Activated T-helper 2 cell treated with anti-CD3 and anti-CD28 coated beads, Interferon-gamma antibody, Interleukin-2, Interleukin-4, amounts not matched to agents 10 μg/mL and 5 μg/mL and 100 μg/mL, durations not matched to agents 14 hours and 24 hours and 36 hours (primary cell): ENCODE measurements around the gene BCL2L2. TPM values are rescaled to one million over a fixed set of nuclear protein-coding genes. Genes with fewer than 3 reads are reported as not detected.

ENCODE experiments used
- DNase-seq: peaks from one replicate; pipeline ENCODE4 v3.0.0; 2021; ENCODE audit warnings: low spot score
- H3K27ac Mint-ChIP-seq: one replicate; pipeline ENCODE4 v1.8.0; 2021; ENCODE audit warnings: mixed read lengths
- H3K27me3 Mint-ChIP-seq: one replicate; pipeline ENCODE4 v1.8.0; 2021; ENCODE audit warnings: low read depth, mixed read lengths
- H3K36me3 Mint-ChIP-seq: one replicate; pipeline ENCODE4 v1.8.0; 2021; ENCODE audit warnings: low read depth, mixed read lengths
- H3K4me1 Mint-ChIP-seq: one replicate; pipeline ENCODE4 v1.8.0; 2021; ENCODE audit warnings: low read depth, mixed read lengths
- H3K4me3 Mint-ChIP-seq: one replicate; pipeline ENCODE4 v1.8.0; 2021; ENCODE audit warnings: low read depth, mild to moderate bottlenecking, moderate library complexity, mixed read lengths
- H3K9me3 Mint-ChIP-seq: one replicate; pipeline ENCODE4 v1.8.0; 2021; ENCODE audit warnings: mixed read lengths
- intact Hi-C: fragments of 100-400 bp; cut with micrococcal nuclease; formaldehyde crosslinking; loops from one replicate; pipeline ENCODE4 v1.15.1; 2023
- total RNA-seq: library from RNA; stranded (reverse); gene quantifications from 2 replicates; pipeline ENCODE4 v1.2.3, GENCODE V29; 2022

The BCL2L2 gene
- total RNA-seq, 1 donor from 2014 or later = 9.3 TPM

GRCh38 chr14:23286902-23287479 is 19.6 kb upstream of the BCL2L2 start:
- Mint-ChIP-seq H3K27ac (peak overlapping the region; percentile 91), H3K27me3 (no peaks in the 10 kb centered on the region), H3K4me3 (peak overlapping the region; percentile 95), H3K36me3 (peaks cover 15% of the 10 kb centered on the region), H3K9me3 (no peaks in the 10 kb centered on the region), H3K4me1 (peaks cover 22% of the 10 kb centered on the region)
- DNase-seq = no peak
- intact Hi-C loops = loop anchor here (1.0 kb wide), 3 partner anchors 8 to 34 kb away; partner anchors contain the start of gene PABPN1

GRCh38 chr14:23294734-23295561 is 11.7 kb upstream of the BCL2L2 start:
- DNase-seq = peak; percentile 59
- no peak overlapping the region for H3K4me3 Mint-ChIP-seq
- peaks cover 11% of the 10 kb centered on the region for H3K4me1 Mint-ChIP-seq
- H3K36me3 Mint-ChIP-seq = peaks cover 19% of the 10 kb centered on the region
- H3K27ac Mint-ChIP-seq = peak overlapping the region; percentile 40
- no peaks in the 10 kb centered on the region for H3K27me3 Mint-ChIP-seq
- H3K9me3 Mint-ChIP-seq = no peaks in the 10 kb centered on the region
- intact Hi-C loops = loop anchor here (1.0 kb wide), 2 partner anchors 9 to 30 kb away; partner anchors contain the start of gene HOMEZ

DNA sequence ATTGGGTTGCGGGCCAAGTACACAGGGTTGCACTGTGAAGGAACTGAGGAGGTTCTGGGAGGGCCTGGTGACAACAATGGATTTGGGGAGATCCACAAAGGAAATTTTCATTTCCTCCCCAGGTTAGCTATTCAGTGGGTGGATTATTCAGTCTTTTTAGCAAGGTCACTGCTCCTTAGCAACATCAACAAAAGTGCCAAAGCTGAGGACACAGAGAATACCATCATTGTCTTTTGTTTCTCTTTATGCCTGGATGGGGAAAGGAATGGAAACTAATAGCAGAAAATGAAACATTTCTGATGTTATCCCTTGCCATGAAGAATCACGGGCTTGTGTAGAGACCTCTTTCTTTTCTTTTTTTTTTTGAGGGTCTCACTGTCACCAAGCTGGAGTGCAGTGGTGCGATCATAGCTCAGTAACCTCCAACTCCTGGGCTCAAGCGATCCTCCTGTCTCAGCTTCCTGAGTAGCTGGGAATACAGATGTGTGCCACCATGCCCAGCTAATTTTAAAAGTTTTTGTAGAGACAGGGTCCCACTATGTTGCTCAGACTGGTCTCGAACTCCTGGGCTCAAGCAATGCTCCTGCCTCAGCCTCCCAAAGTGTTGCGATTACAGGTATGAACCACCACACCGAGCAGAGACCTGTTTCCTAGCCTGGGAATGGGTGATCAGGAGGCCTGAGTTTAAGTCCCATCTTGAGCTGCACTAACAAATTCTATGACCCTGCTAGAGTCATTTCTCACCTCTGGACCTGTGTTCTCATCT is 10.4 kb upstream of the BCL2L2 start:
- peaks cover 22% of the 10 kb centered on the region for H3K36me3 Mint-ChIP-seq

DNA sequence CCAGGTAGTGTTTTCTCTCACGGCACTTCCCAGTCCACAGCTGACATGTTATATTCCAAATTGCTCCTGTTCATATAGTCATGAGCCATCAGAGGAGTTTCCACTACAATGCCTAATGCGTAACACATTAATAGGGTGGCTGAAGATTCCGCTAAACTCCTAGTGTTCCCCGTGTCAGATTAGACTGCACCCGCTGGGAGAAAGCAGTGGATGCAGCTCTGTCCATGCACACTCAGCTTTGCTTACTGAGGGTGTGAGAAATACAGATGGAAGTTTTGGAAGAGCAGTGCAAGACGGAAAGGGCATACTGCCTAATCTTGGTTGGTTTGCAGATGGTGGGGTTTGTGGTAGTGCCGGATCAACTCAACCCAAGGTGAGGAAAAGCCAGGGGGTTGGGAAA is 9.5 kb upstream of the BCL2L2 start:
- no peak overlapping the region for H3K27ac Mint-ChIP-seq
- H3K4me1 Mint-ChIP-seq = peaks cover 18% of the 10 kb centered on the region
- no peaks in the 10 kb centered on the region for H3K27me3 Mint-ChIP-seq
- no peak overlapping the region for H3K4me3 Mint-ChIP-seq
- intact Hi-C loops = no loop called here
- DNase-seq = no peak
- peaks cover 22% of the 10 kb centered on the region for H3K36me3 Mint-ChIP-seq
- no peaks in the 10 kb centered on the region for H3K9me3 Mint-ChIP-seq

More for the DNA sequence above, 10.4 kb upstream of the BCL2L2 start:
- Mint-ChIP-seq H3K4me1 (peaks cover 18% of the 10 kb centered on the region), H3K9me3 (no peaks in the 10 kb centered on the region), H3K27me3 (no peaks in the 10 kb centered on the region), H3K27ac (no peak overlapping the region), H3K4me3 (no peak overlapping the region)
- DNase-seq = no peak
- intact Hi-C loops = no loop called here

GRCh38 chr14:23297611-23298277 is 8.9 kb upstream of the BCL2L2 start:
- H3K27ac Mint-ChIP-seq = no peak overlapping the region
- H3K4me1 Mint-ChIP-seq = peaks cover 21% of the 10 kb centered on the region
- DNase-seq = no peak
- peaks cover 22% of the 10 kb centered on the region for H3K36me3 Mint-ChIP-seq
- H3K9me3 Mint-ChIP-seq = no peaks in the 10 kb centered on the region
- intact Hi-C loops = no loop called here
- no peaks in the 10 kb centered on the region for H3K27me3 Mint-ChIP-seq
- H3K4me3 Mint-ChIP-seq = no peak overlapping the region

DNA sequence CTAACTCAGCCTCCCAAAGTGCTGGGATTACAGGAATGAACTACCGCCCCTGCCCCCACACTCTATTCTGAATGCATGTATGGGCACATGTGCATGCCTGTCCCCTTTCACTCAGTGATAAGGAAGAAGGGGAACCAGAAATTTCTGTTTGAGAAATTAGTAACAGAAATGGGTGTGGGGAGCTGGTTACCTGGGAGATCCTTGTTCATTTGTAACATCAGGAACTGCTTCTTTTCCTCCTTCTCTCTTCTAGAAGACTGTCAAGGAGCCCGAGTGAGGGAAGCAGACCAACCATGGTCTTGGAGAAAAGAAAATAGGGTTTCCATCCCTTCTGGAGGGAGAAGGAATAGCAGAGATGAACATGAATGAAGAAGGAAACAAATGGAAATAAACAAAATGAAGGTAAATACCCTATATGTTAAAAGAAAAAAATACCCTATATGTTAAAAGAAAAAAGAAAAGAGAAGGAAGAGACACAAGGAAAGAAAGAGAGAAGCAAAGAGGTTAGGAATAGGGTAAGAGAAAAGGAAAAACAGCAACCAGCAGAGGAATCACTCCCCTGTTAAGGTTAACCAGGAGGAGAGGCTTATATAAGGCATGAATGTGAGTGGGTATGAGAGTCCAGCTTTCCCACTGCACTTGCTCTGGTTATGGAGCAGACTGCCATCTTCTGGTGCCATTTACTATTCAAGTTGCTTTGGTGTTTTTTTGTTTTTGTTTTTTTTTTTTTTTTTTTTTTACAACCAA is 7.2 kb upstream of the BCL2L2 start:
- peak overlapping the region; percentile 42 for H3K4me3 Mint-ChIP-seq
- peaks cover 22% of the 10 kb centered on the region for H3K36me3 Mint-ChIP-seq
- H3K4me1 Mint-ChIP-seq = peaks cover 26% of the 10 kb centered on the region
- peak overlapping the region; percentile 31 for H3K27ac Mint-ChIP-seq
- intact Hi-C loops = no loop called here
- peaks cover 2% of the 10 kb centered on the region for H3K27me3 Mint-ChIP-seq
- H3K9me3 Mint-ChIP-seq = no peaks in the 10 kb centered on the region
- no peak for DNase-seq

DNA sequence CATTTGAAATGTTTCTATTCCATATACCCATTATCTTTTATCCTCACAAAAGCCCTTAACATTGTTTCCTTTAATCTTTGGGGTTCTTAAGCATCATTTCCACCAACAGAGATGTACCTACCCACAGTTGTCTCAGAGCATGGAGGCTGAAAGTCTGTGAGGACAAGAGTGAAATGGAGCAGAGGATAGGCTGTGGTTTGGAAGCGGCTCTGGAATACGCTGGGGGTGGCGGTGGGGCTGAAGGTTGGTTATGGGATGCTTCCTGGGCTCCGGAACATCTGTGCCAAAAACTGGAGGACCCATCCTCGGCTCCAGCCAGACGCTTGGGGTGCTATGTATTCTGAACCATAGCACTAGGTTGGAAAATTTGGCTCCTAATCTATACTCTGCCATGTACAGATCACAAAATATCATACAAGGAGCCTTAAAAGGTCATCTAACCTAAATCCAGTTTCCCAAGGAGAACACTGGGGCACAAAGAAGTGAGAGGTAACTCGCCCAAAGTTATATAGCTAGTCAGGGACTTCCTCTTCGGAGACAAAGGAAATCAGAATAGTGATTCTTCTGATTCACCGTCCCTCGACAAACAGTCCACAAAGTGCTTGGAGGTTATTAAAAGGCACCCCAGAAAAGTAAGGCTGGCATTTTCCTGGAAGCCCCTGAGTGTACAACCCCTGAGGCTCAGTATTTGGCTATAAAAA is 6.5 kb upstream of the BCL2L2 start:
- Mint-ChIP-seq H3K9me3 (no peaks in the 10 kb centered on the region), H3K36me3 (peaks cover 22% of the 10 kb centered on the region), H3K27ac (peak overlapping the region; percentile 94), H3K4me1 (peaks cover 21% of the 10 kb centered on the region), H3K27me3 (peaks cover 2% of the 10 kb centered on the region), H3K4me3 (peak overlapping the region; percentile 89)
- intact Hi-C loops = loop anchor here (2.0 to 10.0 kb wide), 2 partner anchors 205 to 295 kb away; partner anchors contain the start of genes ACIN1 and C14orf119
- no peak for DNase-seq

- H3K27me3 Mint-ChIP-seq = peaks cover 2% of the 10 kb centered on the region
- peaks cover 20% of the 10 kb centered on the region for H3K4me1 Mint-ChIP-seq
- H3K9me3 Mint-ChIP-seq = no peaks in the 10 kb centered on the region
- peak; percentile 28 for DNase-seq
- peak overlapping the region; percentile 89 for H3K4me3 Mint-ChIP-seq
- peak overlapping the region; percentile 94 for H3K27ac Mint-ChIP-seq
- peaks cover 22% of the 10 kb centered on the region for H3K36me3 Mint-ChIP-seq
- intact Hi-C loops = loop anchor here (1.0 to 10.0 kb wide), 5 partner anchors 14 to 296 kb away; partner anchors contain the start of genes ACIN1, C14orf119, HOMEZ and PABPN1
Measured at GRCh38 chr14:23300687-23301223, 5.9 kb upstream of the BCL2L2 start.

- Mint-ChIP-seq H3K36me3 (peaks cover 21% of the 10 kb centered on the region), H3K27me3 (peaks cover 2% of the 10 kb centered on the region), H3K27ac (peak overlapping the region; percentile 96), H3K9me3 (no peaks in the 10 kb centered on the region), H3K4me3 (peak overlapping the region; percentile 89), H3K4me1 (peaks cover 24% of the 10 kb centered on the region)
- peak; percentile 99 for DNase-seq
- intact Hi-C loops = loop anchor here (1.0 to 10.0 kb wide), 5 partner anchors 15 to 297 kb away; partner anchors contain the start of genes ACIN1, C14orf119, HOMEZ and PABPN1
Measured at GRCh38 chr14:23301288-23301968, 5.2 kb upstream of the BCL2L2 start.

GRCh38 chr14:23301969-23302289 is 4.7 kb upstream of the BCL2L2 start:
- Mint-ChIP-seq H3K36me3 (peaks cover 17% of the 10 kb centered on the region), H3K4me3 (peak overlapping the region; percentile 87), H3K4me1 (peaks cover 24% of the 10 kb centered on the region)

More at GRCh38 chr14:23301969-23302289, 4.7 kb upstream of the BCL2L2 start:
- Mint-ChIP-seq H3K9me3 (no peaks in the 10 kb centered on the region), H3K27ac (peak overlapping the region; percentile 96), H3K27me3 (peaks cover 2% of the 10 kb centered on the region)
- intact Hi-C loops = loop anchor here (1.0 to 10.0 kb wide), 5 partner anchors 16 to 297 kb away; partner anchors contain the start of genes ACIN1, C14orf119, HOMEZ and PABPN1
- DNase-seq = no peak
